PC-3 (cell line): ENCODE measurements around the gene LRWD1. TPM values are rescaled to one million over a fixed set of nuclear protein-coding genes. Genes with fewer than 3 reads are reported as not detected.
"Not testable (repeated sequence)": the region's sequence is repeated elsewhere in the genome, so short reads cannot be mapped to it uniquely, and the experiment has no call there.

Experiments
- ATAC-seq: fragments of 200-7000 bp; cut with Tn5 transposase; 2 replicates; pipeline ENCODE4 v1.9.1; 2020; ENCODE audit warnings: mild to moderate bottlenecking, moderate library complexity
- BruUV-seq: library from RNA; stranded (reverse); fragments of 400-500 nt; replicated peaks from 2 replicates; lab custom pipeline; 2021; lab: Mats Ljungman, UMichigan
- CTCF ChIA-PET: fragments of 300-600 bp; sonication (Branson Sonifier 250); formaldehyde crosslinking; loops from one replicate; lab custom pipeline; 2022; ENCODE audit warnings: antibody characterized with exemption; lab: Charles Lee
- POLR2A ChIA-PET: fragments of 300-600 bp; sonication (Branson Sonifier 250); formaldehyde crosslinking; loops from one replicate; lab custom pipeline; 2022; ENCODE audit warnings: antibody characterized with exemption; ENCODE audit not compliant: unreplicated experiment; lab: Charles Lee
- DNase-seq: peaks from one replicate; pipeline ENCODE4 v3.0.0-alpha.2; 2015
- H2AFZ ChIP-seq: fragments of 300-600 bp; sonication (generic); 2 replicates; pipeline ENCODE4 v1.6.0; 2016; ENCODE audit warnings: antibody characterized with exemption, low read length
- H3F3A ChIP-seq: fragments of 300-600 bp; sonication (generic); one replicate; pipeline ENCODE4 v1.6.0; 2017; ENCODE audit warnings: antibody characterized with exemption, low read length, control low read depth, mild to moderate bottlenecking; ENCODE audit not compliant: unreplicated experiment
- H3K27ac ChIP-seq: fragments of 300-600 bp; sonication (generic); 2 replicates; pipeline ENCODE4 v1.5.1; 2016; ENCODE audit warnings: mild to moderate bottlenecking, low read length
- H3K27me3 ChIP-seq: fragments of 300-600 bp; sonication (generic); 2 replicates; pipeline ENCODE4 v1.6.1; 2016; ENCODE audit warnings: low read length, mixed read lengths
- H3K36me3 ChIP-seq: fragments of 300-600 bp; sonication (generic); 2 replicates; pipeline ENCODE4 v1.6.1; 2016; ENCODE audit warnings: low read depth, mixed run types, low read length, mixed read lengths
- H3K4me1 ChIP-seq: fragments of 300-600 bp; sonication (generic); 2 replicates; pipeline ENCODE4 v1.5.1; 2016; ENCODE audit warnings: low read length; ENCODE audit not compliant: insufficient read depth
- H3K4me2 ChIP-seq: fragments of 300-600 bp; sonication (generic); 2 replicates; pipeline ENCODE4 v1.6.0; 2016; ENCODE audit warnings: low read length
- H3K4me3 ChIP-seq: fragments of 300-600 bp; sonication (generic); 2 replicates; pipeline ENCODE4 v1.5.1; 2016; ENCODE audit warnings: mild to moderate bottlenecking, low read length, mixed read lengths
- H3K79me2 ChIP-seq: fragments of 300-600 bp; sonication (generic); 2 replicates; pipeline ENCODE4 v1.6.1; 2017; ENCODE audit warnings: low read length, mixed read lengths
- H3K9ac ChIP-seq: fragments of 300-600 bp; sonication (generic); 2 replicates; pipeline ENCODE4 v1.6.0; 2016; ENCODE audit warnings: mild to moderate bottlenecking, low read length
- H3K9me2 ChIP-seq: fragments of 300-600 bp; sonication (generic); replicated peaks from 2 replicates; pipeline ENCODE4 v1.6.1; 2016; ENCODE audit warnings: mixed run types, low read length, mixed read lengths
- H3K9me3 ChIP-seq: fragments of 300-600 bp; sonication (generic); 2 replicates; pipeline ENCODE4 v1.6.1; 2016; ENCODE audit warnings: low read length, mixed read lengths
- H4K20me1 ChIP-seq: fragments of 300-600 bp; sonication (generic); 2 replicates; pipeline ENCODE4 v1.6.1; 2016; ENCODE audit warnings: low read length, mixed read lengths
- intact Hi-C: fragments of 100-400 bp; cut with micrococcal nuclease; formaldehyde crosslinking; loops from 2 replicates; pipeline ENCODE4 v1.9.0; 2023
- total RNA-seq: library from RNA; depleted of rRNA; stranded (reverse); fragments of >200 nt; gene quantifications from 2 replicates; pipeline ENCODE4 v1.2.3, GENCODE V29; 2014

LRWD1 gene
- total RNA-seq, 1 experiment from 2014 or later: 41.8 TPM

DNA sequence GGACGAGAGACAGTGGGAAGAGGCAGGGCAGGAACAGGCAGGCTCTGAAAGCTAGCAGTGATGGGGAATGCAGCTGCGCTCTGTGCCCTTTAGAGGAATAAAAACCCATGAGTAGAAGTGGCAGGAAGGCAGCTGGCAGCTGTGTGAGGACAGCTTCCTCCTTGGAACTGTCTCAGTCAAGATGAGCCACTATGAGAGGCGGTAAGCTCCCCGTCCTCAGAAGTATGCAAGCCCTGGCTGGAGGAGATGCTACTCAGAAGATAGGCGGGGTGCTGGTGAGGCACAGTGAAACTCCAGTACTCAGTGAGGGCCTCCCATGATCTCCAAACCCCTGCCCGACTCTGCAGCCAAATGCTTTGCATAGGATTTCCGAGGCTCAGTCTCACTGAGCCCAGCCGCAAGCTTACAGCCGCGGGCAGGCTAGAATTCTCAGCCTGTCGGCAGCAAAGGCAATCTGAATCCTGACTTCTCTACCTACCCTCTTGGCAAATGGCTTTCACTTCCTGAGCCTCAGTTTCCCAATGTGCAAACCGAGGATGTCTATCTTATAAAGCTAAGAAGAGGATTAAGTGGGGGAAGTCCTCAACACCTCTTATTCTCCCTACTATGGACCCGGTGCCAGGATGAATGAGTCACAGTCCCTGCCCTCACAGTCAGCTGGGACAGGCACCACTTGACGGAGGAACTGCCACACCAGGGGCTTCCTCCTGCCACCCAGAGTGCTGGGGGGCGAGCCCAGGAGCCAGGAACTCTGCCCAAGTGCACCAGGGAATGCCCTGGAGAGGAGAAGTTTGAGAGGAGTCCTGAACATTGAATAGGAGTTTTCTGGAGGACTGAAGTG is 50.3 kb downstream of the LRWD1 start:
- ATAC-seq: peak; percentile 53
- H2AFZ ChIP-seq, H3K27me3 ChIP-seq, H3K79me2 ChIP-seq, H3K36me3 ChIP-seq, POLR2A ChIA-PET, H3K9me3 ChIP-seq, DNase-seq, CTCF ChIA-PET, H3K4me3 ChIP-seq, BruUV-seq, H3F3A ChIP-seq, H3K9ac ChIP-seq, H4K20me1 ChIP-seq, intact Hi-C loops, H3K9me2 ChIP-seq, H3K27ac ChIP-seq, H3K4me2 ChIP-seq, H3K4me1 ChIP-seq: not testable (repeated sequence)

DNA sequence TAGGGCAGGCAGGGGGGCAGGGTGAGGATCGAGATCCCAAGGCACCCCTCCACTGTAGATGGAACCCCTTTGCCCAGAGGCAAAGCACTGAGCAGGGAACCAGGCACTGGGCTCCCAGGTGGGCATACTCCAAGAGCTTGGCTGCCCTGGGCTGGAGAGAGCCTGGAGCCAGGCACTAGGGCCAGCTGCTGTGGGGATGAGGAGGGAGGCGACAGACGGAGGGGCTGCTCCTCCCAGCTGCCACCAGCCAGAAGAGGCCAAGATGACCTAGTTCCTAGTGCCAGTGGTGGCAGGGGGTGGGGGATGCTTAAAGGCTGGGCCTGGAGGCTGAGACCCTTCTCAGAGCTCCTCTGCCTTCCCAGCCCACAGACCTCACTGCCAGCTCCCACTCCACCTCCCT is 51.1 kb downstream of the LRWD1 start:
- H3K9ac ChIP-seq, CTCF ChIA-PET, H3F3A ChIP-seq, H3K4me1 ChIP-seq, H3K27me3 ChIP-seq, DNase-seq, H3K9me3 ChIP-seq, BruUV-seq, H3K4me3 ChIP-seq, H3K9me2 ChIP-seq, H3K4me2 ChIP-seq, intact Hi-C loops, H3K27ac ChIP-seq, H2AFZ ChIP-seq, POLR2A ChIA-PET, H3K36me3 ChIP-seq, H4K20me1 ChIP-seq, H3K79me2 ChIP-seq: not testable (repeated sequence)
- peak; percentile 1; the same call in 1 of the 2 replicates for ATAC-seq

DNA sequence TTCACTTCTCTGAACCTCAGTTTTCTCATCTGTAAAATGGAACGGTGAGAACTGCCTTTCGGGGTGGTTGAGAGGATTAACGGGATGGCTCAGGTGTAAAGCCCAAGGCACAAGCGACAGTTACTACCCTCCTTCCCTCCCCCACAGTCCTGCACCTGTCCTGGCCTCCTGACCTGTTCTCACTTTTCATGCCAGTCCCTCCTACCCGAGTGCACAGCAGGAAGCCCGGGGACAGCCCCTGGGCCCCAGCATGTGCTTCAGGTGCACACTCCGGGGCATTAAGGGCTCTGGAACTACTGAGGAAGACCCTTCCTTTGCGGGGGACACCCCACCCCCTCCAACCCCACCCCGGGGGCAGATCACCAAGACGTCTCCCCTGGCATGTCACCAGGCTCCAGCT is 52.2 kb downstream of the LRWD1 start:
- H3K9me2 ChIP-seq: not testable (repeated sequence)

GRCh38 chr7:102517550-102518147 is 52.9 kb downstream of the LRWD1 start, which contains the start of gene RASA4B:
Gene RASA4B (minus strand): TSS chr7:102517777. CDS start chr7:102517710, 67 bp downstream.
- H3K27ac ChIP-seq, BruUV-seq, CTCF ChIA-PET, intact Hi-C loops, H3K79me2 ChIP-seq, H2AFZ ChIP-seq, H3K36me3 ChIP-seq, H3K4me3 ChIP-seq, H3F3A ChIP-seq, H3K27me3 ChIP-seq, POLR2A ChIA-PET, H3K9me3 ChIP-seq, H3K9ac ChIP-seq, H3K4me1 ChIP-seq, H3K9me2 ChIP-seq, H4K20me1 ChIP-seq, H3K4me2 ChIP-seq: not testable (repeated sequence)
- DNase-seq (peak; percentile 0), ATAC-seq (peak; percentile 92)

More for the DNA sequence above, 52.2 kb downstream of the LRWD1 start:
- H3K4me3 ChIP-seq, H3K36me3 ChIP-seq, H2AFZ ChIP-seq, intact Hi-C loops, H3K79me2 ChIP-seq, H3K9ac ChIP-seq, POLR2A ChIA-PET, H3K27me3 ChIP-seq, DNase-seq, H3K9me3 ChIP-seq, H3K4me2 ChIP-seq, H4K20me1 ChIP-seq, BruUV-seq, H3F3A ChIP-seq, CTCF ChIA-PET, H3K4me1 ChIP-seq, H3K27ac ChIP-seq, ATAC-seq: not testable (repeated sequence)

GRCh38 chr7:102520797-102521196 is 56.0 kb downstream of the LRWD1 start:
- H3K27ac ChIP-seq, intact Hi-C loops, H3K4me1 ChIP-seq, H3F3A ChIP-seq, H3K9me2 ChIP-seq, H3K79me2 ChIP-seq, H3K27me3 ChIP-seq, POLR2A ChIA-PET, H4K20me1 ChIP-seq, H3K4me2 ChIP-seq, DNase-seq, H3K36me3 ChIP-seq, BruUV-seq, H2AFZ ChIP-seq, CTCF ChIA-PET, H3K9ac ChIP-seq, H3K9me3 ChIP-seq, ATAC-seq, H3K4me3 ChIP-seq: not testable (repeated sequence)
